Neuron (in vitro differentiated cells): ENCODE measurements around the gene HOMEZ.
A peak's percentile ranks its signal among the peaks of the same experiment; 100 is the strongest.
"Not testable (repeated sequence)": the region's sequence is repeated elsewhere in the genome, so short reads cannot be mapped to it uniquely, and the experiment has no call there.

Experiments used
- H2AFZ ChIP-seq: one replicate; pipeline ENCODE4 v1.6.1; 2013; ENCODE audit warnings: low read depth, mild to moderate bottlenecking, inconsistent platforms, low read length, moderate library complexity
- H3K27me3 ChIP-seq: one replicate; pipeline ENCODE4 v1.6.1; 2013; ENCODE audit warnings: low read length; ENCODE audit not compliant: insufficient read depth
- H3K36me3 ChIP-seq: one replicate; pipeline ENCODE4 v1.6.1; 2013; ENCODE audit warnings: low read length; ENCODE audit not compliant: insufficient read depth
- H3K4me1 ChIP-seq: one replicate; pipeline ENCODE4 v1.6.1; 2013; ENCODE audit warnings: low read length; ENCODE audit not compliant: insufficient read depth
- H3K4me3 ChIP-seq: 2 replicates; pipeline ENCODE4 v1.5.1; 2013; ENCODE audit warnings: mild to moderate bottlenecking, low read length, moderate library complexity
- H3K9me3 ChIP-seq: one replicate; pipeline ENCODE4 v1.6.1; 2013; ENCODE audit warnings: low read length

HOMEZ gene

GRCh38 chr14:23286020-23286901 lies at the start of gene HOMEZ:
Gene HOMEZ (minus strand): TSS chr14:23286132. CDS start chr14:23285952, 180 bp downstream.
- H2AFZ ChIP-seq: peak within 1 kb of the TSS; percentile 72
- H3K9me3 ChIP-seq: no peaks in the 10 kb centered on the region
- no peaks in the 10 kb centered on the region for H3K27me3 ChIP-seq
- H3K4me1 ChIP-seq: peaks cover 13% of the 10 kb centered on the region
- H3K36me3 ChIP-seq: peaks cover 2% of the 10 kb centered on the region
- H3K4me3 ChIP-seq: peak within 1 kb of the TSS; percentile 80

- no peaks in the 10 kb centered on the region for H3K27me3 ChIP-seq
- H2AFZ ChIP-seq: no peak overlapping the region
- no peaks in the 10 kb centered on the region for H3K36me3 ChIP-seq
- H3K9me3 ChIP-seq: no peaks in the 10 kb centered on the region
- H3K4me1 ChIP-seq: no peaks in the 10 kb centered on the region
- H3K4me3 ChIP-seq: no peak overlapping the region
Measured at GRCh38 chr14:23335623-23336022, 49.7 kb upstream of the HOMEZ start.

DNA sequence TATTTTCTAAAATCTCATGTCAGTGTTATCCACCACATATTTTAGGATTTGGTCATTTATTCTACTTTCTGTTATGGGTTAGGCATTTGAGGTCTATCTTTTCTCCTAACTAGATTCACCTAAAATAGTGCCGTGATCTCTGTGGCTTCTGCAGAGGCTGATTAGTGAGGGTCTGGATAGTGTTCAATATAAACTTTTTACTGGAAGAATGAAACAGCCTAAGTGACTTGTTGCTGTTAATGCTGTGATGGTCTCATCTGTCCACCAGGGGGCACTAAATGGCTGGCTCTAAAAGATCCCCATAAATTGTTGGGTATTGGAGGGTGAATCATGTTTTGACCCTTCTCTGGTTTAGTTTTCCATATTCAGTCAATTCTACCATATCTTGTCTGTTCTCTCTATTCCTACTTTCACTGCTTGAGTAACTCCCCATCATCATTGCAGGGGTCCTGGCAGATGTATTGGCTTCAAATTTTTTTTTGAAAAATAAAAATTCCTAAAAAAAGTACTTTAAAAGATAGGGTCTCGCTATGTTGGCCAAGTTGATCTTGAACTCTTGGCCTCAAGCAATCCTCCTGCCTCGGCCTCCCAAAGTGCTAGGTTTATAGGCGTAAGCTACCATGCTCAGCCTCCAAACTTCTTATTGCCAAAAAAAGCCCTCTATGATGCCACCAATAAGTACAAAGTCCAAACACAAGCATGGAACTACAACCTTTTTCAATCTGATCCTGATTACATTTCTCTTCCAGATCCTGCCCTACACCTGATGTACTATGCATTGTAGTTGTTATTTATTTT lies 42.2 kb upstream of the HOMEZ start:
- H3K36me3 ChIP-seq: peaks cover 24% of the 10 kb centered on the region

GRCh38 chr14:23326491-23327332 lies 40.8 kb upstream of the HOMEZ start:
- H3K27me3 ChIP-seq: no peaks in the 10 kb centered on the region

More for the DNA sequence above, 42.2 kb upstream of the HOMEZ start:
- no peak overlapping the region for H2AFZ ChIP-seq
- peaks cover 4% of the 10 kb centered on the region for H3K4me1 ChIP-seq
- H3K9me3 ChIP-seq: no peaks in the 10 kb centered on the region
- no peaks in the 10 kb centered on the region for H3K27me3 ChIP-seq
- H3K4me3 ChIP-seq: no peak overlapping the region

DNA sequence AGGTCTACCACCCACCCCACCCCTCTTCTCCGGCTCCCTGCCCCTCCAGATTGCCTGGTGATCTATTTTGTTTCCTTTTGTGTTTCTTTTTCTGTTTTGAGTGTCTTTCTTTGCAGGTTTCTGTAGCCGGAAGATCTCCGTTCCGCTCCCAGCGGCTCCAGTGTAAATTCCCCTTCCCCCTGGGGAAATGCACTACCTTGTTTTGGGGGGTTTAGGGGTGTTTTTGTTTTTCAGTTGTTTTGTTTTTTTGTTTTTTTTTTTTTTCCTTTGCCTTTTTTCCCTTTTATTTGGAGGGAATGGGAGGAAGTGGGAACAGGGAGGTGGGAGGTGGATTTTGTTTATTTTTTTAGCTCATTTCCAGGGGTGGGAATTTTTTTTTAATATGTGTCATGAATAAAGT lies 39.8 kb upstream of the HOMEZ start:
- not testable (repeated sequence) for H3K27me3 ChIP-seq, H3K9me3 ChIP-seq, H3K4me3 ChIP-seq, H2AFZ ChIP-seq
- Histone ChIP-seq H3K4me1 (peaks cover 10% of the 10 kb centered on the region), H3K36me3 (peaks cover 30% of the 10 kb centered on the region)

More at GRCh38 chr14:23326491-23327332, 40.8 kb upstream of the HOMEZ start:
- H3K4me1 ChIP-seq: peaks cover 10% of the 10 kb centered on the region
- peaks cover 30% of the 10 kb centered on the region for H3K36me3 ChIP-seq
- no peaks in the 10 kb centered on the region for H3K9me3 ChIP-seq
- no peak overlapping the region for H2AFZ ChIP-seq
- H3K4me3 ChIP-seq: no peak overlapping the region

GRCh38 chr14:23324993-23325392 lies 39.1 kb upstream of the HOMEZ start:
- no peaks in the 10 kb centered on the region for H3K27me3 ChIP-seq
- no peak overlapping the region for H2AFZ ChIP-seq
- H3K9me3 ChIP-seq: no peaks in the 10 kb centered on the region
- H3K4me1 ChIP-seq: peaks cover 17% of the 10 kb centered on the region
- no peak overlapping the region for H3K4me3 ChIP-seq
- peaks cover 30% of the 10 kb centered on the region for H3K36me3 ChIP-seq

GRCh38 chr14:23324455-23324846 lies 38.5 kb upstream of the HOMEZ start:
- Histone ChIP-seq H3K4me1 (peaks cover 19% of the 10 kb centered on the region), H3K4me3 (no peak overlapping the region), H3K36me3 (peaks cover 30% of the 10 kb centered on the region), H2AFZ (no peak overlapping the region), H3K9me3 (no peaks in the 10 kb centered on the region), H3K27me3 (no peaks in the 10 kb centered on the region)

GRCh38 chr14:23323838-23324454 lies 38.0 kb upstream of the HOMEZ start:
- Histone ChIP-seq H3K4me1 (peaks cover 19% of the 10 kb centered on the region), H3K4me3 (no peak overlapping the region), H3K36me3 (peaks cover 30% of the 10 kb centered on the region), H3K9me3 (no peaks in the 10 kb centered on the region), H3K27me3 (no peaks in the 10 kb centered on the region), H2AFZ (no peak overlapping the region)

GRCh38 chr14:23322568-23323517 lies 36.9 kb upstream of the HOMEZ start:
- Histone ChIP-seq H2AFZ (no peak overlapping the region), H3K36me3 (peaks cover 30% of the 10 kb centered on the region), H3K4me3 (peak overlapping the region; percentile 75), H3K9me3 (no peaks in the 10 kb centered on the region), H3K4me1 (peaks cover 19% of the 10 kb centered on the region), H3K27me3 (no peaks in the 10 kb centered on the region)

DNA sequence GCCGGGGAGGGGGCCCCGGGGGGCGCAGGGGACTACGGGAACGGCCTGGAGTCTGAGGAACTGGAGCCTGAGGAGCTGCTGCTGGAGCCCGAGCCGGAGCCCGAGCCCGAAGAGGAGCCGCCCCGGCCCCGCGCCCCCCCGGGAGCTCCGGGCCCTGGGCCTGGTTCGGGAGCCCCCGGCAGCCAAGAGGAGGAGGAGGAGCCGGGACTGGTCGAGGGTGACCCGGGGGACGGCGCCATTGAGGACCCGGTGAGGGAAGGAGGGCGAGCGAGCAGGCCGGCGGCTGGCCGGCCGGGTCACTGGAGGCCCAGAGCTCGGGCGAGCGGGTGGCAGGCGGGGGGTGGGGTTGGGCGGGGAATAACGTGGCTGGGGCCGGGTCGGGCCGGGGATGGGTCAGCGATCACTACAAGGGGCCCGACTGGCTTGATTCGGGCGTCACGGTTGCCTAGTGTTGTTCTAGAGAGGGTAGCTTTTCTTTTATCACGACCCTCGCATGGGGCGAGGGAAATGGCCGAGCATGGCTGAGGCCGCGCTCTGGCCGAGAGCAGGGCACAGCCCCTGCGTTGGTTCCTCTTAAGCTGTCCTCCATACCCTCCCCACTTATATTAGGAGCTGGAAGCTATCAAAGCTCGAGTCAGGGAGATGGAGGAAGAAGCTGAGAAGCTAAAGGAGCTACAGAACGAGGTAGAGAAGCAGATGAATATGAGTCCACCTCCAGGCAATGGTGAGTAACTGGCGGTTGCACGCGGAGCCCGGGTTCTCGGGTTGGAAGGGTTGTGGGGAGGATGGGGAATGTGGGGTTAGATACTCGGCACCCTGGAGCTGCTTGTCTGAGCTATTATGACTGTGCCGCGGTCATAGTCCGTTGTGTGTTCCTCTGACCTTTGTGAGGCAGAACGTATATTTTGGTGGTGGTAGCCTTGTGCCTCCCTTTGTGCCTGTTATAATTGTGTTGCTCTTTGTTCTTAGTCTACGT lies 35.9 kb upstream of the HOMEZ start:
- no peak overlapping the region for H2AFZ ChIP-seq
- H3K4me3 ChIP-seq: peak overlapping the region; percentile 75
- no peaks in the 10 kb centered on the region for H3K9me3 ChIP-seq
- peaks cover 30% of the 10 kb centered on the region for H3K36me3 ChIP-seq
- H3K27me3 ChIP-seq: no peaks in the 10 kb centered on the region
- H3K4me1 ChIP-seq: peaks cover 19% of the 10 kb centered on the region
